ENCODE measurements around the gene APBA2.

Gene APBA2

GRCh38 chr15:28902856-28903255, 17.1 kb downstream of the APBA2 start:
- no peak for DNase-seq (ENCODE audit: extremely low read depth, low read depth)
- TF ChIP-seq CTCF (IDR thresholded peaks at IDR 0.05; ENCODE audit: low read depth, low read length), result no peak

GRCh38 chr15:28903555-28903954, 17.8 kb downstream of the APBA2 start:
- DNase-seq (ENCODE audit: extremely low read depth, low read depth), result no peak
- TF ChIP-seq CTCF (IDR thresholded peaks at IDR 0.05; ENCODE audit: low read depth, low read length), result no peak

GRCh38 chr15:28904003-28904402, 18.2 kb downstream of the APBA2 start:
- DNase-seq (ENCODE audit: extremely low read depth, low read depth), result no peak
- TF ChIP-seq CTCF (IDR thresholded peaks at IDR 0.05; ENCODE audit: low read depth, low read length), result no peak

- TF ChIP-seq CTCF (IDR thresholded peaks at IDR 0.05; ENCODE audit: low read depth, low read length), result no peak
- no peak for DNase-seq (ENCODE audit: extremely low read depth, low read depth)
Measured at GRCh38 chr15:28904541-28905315, 19.0 kb downstream of the APBA2 start.

- TF ChIP-seq CTCF (IDR thresholded peaks at IDR 0.05; ENCODE audit: low read depth, low read length), result no peak
- no peak for DNase-seq (ENCODE audit: extremely low read depth, low read depth)
Measured at GRCh38 chr15:28907338-28907960, 21.7 kb downstream of the APBA2 start.

- DNase-seq (ENCODE audit: extremely low read depth, low read depth), result no peak
- TF ChIP-seq CTCF (IDR thresholded peaks at IDR 0.05; ENCODE audit: low read depth, low read length), result no peak
Measured at GRCh38 chr15:28909958-28910500, 24.3 kb downstream of the APBA2 start.

- TF ChIP-seq CTCF (IDR thresholded peaks at IDR 0.05; ENCODE audit: low read depth, low read length), result no peak
- no peak for DNase-seq (ENCODE audit: extremely low read depth, low read depth)
Measured at GRCh38 chr15:28911310-28911931, 25.6 kb downstream of the APBA2 start.

Measured in AG09319 (cell line).